ENCODE data around the gene RFX3.

DNA sequence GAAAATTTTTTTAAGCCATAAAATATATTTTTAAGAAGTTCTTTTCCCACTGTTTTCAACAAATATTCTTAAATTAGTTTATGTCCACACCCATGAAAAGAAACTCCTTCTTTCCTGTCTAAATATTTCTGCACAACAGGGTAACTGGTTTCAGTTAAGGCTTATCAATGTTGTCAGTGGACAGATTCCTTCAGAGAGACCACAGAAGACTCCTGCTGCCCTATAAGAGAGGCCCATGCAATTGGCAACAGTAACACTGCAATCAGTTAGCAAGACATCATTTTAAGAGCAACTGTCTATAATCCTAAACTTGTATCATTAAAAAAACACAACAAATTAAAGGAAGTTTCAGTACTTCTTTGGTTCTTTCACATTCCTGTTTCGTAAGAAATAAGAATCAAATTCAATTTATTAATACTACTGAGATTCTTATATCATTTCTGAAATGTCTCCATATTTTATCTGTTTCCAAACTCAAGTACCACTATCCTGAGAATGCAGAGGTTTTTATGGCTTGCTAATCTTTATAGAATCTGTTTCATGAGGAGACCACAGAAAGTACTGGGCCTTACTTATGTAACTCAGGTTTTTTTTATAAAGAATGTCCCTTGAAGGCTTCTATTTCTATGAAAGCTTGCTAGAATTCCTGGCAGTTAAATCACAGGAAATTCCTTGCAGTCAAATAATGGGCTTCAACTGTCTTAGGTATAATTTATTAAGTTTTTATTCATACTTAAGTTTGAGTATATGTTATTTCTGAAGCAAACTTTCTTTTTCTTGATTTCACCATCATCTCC is 240.2 kb downstream of the RFX3 start:
- TF ChIP-seq, protein P1, sequence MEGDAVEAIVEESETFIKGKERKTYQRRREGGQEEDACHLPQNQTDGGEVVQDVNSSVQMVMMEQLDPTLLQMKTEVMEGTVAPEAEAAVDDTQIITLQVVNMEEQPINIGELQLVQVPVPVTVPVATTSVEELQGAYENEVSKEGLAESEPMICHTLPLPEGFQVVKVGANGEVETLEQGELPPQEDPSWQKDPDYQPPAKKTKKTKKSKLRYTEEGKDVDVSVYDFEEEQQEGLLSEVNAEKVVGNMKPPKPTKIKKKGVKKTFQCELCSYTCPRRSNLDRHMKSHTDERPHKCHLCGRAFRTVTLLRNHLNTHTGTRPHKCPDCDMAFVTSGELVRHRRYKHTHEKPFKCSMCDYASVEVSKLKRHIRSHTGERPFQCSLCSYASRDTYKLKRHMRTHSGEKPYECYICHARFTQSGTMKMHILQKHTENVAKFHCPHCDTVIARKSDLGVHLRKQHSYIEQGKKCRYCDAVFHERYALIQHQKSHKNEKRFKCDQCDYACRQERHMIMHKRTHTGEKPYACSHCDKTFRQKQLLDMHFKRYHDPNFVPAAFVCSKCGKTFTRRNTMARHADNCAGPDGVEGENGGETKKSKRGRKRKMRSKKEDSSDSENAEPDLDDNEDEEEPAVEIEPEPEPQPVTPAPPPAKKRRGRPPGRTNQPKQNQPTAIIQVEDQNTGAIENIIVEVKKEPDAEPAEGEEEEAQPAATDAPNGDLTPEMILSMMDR (conservative IDR thresholded peaks at IDR 0.05 in 1 of 2, IDR thresholded peaks at IDR 0.05 in 1 of 2; ENCODE audit: low read depth in 1 of 2, low read length in 2 of 2): no peak
- TF ChIP-seq EZH2 (IDR thresholded peaks at IDR 0.05; ENCODE audit: low read length, missing control alignments): no peak
